GM12891 (cell line): ENCODE results near the gene CNTD1. TPM values are rescaled to one million over a fixed set of nuclear protein-coding genes. Genes with fewer than 3 reads are reported as not detected.
A peak's percentile ranks its signal among the peaks of the same experiment; 100 is the strongest.

Experiments used
- DNase-seq: peaks from one replicate; pipeline ENCODE4 v3.0.0; 2011; ENCODE audit warnings: low spot score; ENCODE audit not compliant: insufficient read length
- FAIRE-seq: peaks from 2 replicates; lab custom pipeline; 2011; peaks lifted over from hg19 to GRCh38; lab: Jason Lieb, UNC
- PAX5 ChIP-seq: IDR thresholded peaks from 2 replicates; pipeline ENCODE4 v1.6.1; 2011; ENCODE audit warnings: low read length, moderate library complexity, mild to moderate bottlenecking; ENCODE audit not compliant: insufficient read depth, severe bottlenecking
- POLR2A ChIP-seq: IDR thresholded peaks from 2 replicates; pipeline ENCODE4 v1.6.1; 2011; ENCODE audit warnings: low read depth, low read length, control low read depth
- POLR2AphosphoS5 ChIP-seq: IDR thresholded peaks from 2 replicates; pipeline ENCODE4 v1.6.1; 2011; ENCODE audit warnings: low read depth, low read length, control low read depth
- POU2F2 ChIP-seq: IDR thresholded peaks from 2 replicates; pipeline ENCODE4 v1.6.1; 2011; ENCODE audit warnings: low read depth, mild to moderate bottlenecking, control low read depth, low read length, moderate library complexity
- SPI1 ChIP-seq: IDR thresholded peaks from 2 replicates; pipeline ENCODE4 v1.6.1; 2011; ENCODE audit warnings: low read depth, low read length, control low read depth
- TAF1 ChIP-seq: IDR thresholded peaks from 2 replicates; pipeline ENCODE4 v1.6.1; 2011; ENCODE audit warnings: low read depth, low read length, control low read depth
- polyA plus RNA-seq: library from polyadenylated mRNA; unstranded; fragments of >200 nt; gene quantifications from one replicate; pipeline ENCODE4 v1.2.1, GENCODE V29; 2012; ENCODE audit warnings: low read depth, missing spikeins, inconsistent platforms; ENCODE audit not compliant: missing spikeins

The CNTD1 gene, protein sequence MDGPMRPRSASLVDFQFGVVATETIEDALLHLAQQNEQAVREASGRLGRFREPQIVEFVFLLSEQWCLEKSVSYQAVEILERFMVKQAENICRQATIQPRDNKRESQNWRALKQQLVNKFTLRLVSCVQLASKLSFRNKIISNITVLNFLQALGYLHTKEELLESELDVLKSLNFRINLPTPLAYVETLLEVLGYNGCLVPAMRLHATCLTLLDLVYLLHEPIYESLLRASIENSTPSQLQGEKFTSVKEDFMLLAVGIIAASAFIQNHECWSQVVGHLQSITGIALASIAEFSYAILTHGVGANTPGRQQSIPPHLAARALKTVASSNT
- 0.63 TPM for polyA plus RNA-seq

DNA sequence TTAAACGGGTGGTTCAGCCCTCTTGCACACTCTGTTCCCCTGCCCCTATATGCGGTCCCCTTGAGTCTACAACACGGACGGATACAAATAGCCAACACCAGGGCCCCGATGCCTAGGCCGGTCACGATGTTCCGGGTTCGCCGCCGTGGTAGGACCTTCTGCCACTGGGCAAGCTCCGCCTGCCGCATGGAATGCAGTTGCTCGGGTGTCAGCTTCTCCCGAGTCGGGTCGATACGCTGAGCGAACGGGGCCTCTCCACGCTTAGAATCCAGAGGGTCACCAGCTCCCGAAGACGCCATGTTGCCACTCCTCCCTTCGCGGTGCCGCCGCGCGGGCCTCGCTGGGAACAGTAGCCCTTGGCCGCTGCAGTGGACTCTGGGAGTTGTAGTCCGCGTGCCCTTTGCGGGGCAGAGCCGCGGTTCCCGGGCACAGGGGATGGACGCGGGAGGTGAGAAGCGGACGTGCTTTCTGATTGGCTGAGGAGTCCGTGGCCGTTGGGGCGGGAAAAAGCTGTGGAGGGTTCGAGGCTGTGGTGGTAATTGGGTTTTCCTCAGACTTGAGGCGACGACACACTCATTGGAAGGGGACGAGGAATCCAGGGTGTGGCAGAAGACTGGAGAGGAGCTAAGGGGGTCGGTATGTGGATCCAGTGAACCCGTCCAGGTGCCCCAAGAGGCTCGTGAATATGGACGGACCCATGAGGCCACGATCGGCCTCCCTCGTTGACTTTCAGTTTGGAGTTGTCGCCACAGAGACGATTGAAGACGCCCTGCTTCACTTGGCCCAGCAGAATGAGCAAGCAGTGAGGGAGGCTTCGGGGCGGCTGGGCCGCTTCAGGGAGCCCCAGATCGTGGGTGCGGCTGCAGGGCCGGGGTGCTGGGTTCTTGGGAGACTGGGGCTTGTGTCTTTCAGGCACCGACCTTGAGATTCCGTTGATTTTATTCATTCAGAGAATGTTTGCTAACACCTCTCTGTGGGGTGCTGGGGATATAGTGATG is at the start of gene CNTD1, which contains the start of gene COA3:
CNTD1 (plus strand) TSS at position 479 of the 998 bp plus-strand sequence; CDS start at position 686, 207 bp downstream.
COA3 (minus strand) TSS at position 322 of the 998 bp plus-strand sequence; CDS start at position 299, 23 bp downstream.
- DNase-seq = peak; percentile 96
- peak; percentile 94 for FAIRE-seq
- TF ChIP-seq SPI1 (no peak), POU2F2 (0 out of 2 replicates have a peak, but pooled peaks have one; percentile 8), POLR2A (peak; percentile 55), PAX5 (no peak), POLR2AphosphoS5 (peak; percentile 80), TAF1 (peak; percentile 69)

DNA sequence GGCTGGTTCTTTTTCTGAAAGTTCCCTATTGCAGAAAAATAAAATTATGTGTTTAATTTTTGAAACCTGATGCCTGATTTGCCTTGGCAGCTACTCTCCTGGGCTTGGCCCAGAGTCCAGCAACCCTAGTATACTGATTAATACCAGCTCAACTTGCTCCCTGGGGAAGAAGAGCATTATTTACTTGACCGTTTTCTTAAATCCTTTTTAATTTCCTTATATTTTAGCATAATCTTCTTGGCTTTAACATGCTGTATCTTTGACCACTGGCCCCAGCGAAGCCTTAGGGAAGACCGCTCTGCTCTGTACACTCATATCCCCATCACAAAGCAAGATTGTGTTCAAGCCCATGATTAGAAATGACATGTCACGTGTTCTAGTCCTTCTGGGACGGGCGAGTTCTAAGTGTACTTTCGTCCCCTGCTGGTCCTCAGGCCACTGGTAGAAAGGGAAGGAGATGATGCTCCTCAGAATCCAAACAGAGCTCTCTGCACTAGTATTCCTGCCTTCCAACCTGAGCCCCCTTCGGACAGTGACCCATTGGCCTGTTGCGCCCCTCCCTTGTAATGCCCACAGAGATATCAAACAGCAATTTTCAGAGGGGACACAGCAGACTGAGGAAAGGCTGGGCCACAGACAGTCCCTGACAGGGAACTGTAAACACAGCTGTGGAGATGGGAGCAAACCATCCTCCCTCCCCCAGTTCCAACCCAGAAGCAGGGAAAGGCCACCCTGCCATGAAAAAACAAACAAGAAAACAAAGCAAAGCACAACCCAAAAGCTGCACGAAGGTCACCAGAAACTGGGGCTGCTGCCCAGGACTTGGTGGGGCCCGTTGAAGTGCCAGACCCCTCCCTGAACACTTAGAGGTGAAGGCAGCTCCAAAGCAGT is 49.5 kb upstream of the CNTD1 start:
- DNase-seq (no peak), FAIRE-seq (no peak)
- TF ChIP-seq POLR2A = no peak
- TF ChIP-seq SPI1 = no peak
- no peak for TF ChIP-seq POLR2AphosphoS5
- no peak for TF ChIP-seq PAX5
- TF ChIP-seq TAF1 = no peak
- no peak for TF ChIP-seq POU2F2

DNA sequence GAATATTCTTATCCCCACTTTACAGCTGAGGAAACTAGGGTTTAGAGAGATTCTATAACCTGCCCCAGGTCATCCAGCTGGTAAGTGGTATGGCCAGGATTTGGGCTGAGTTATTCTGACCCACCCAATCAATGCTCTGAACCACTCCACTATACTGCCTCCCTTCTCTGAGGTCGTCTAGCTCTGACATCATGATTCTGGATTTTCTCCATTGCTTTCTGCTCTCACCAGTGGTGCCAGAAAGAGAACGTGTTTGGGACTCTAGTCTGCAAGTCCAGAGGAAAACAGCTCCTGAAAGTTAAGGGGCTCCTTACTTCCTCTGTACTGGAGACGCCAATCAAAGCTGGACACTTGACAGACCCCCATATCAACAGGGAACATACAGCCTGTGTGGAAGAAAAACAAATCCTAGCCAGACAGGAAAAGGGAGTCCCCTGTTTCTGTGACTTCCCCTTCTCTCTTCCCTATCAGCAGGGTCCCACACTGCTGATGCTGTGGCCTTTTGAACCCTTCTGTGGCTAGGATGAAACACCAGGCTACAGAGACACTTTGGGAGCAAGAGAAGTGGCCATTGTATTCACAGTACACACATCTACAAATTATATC is 47.8 kb upstream of the CNTD1 start:
- DNase-seq (no peak), FAIRE-seq (no peak)
- TF ChIP-seq POLR2AphosphoS5 (no peak), TAF1 (no peak), POU2F2 (no peak), SPI1 (no peak), PAX5 (no peak), POLR2A (no peak)

DNA sequence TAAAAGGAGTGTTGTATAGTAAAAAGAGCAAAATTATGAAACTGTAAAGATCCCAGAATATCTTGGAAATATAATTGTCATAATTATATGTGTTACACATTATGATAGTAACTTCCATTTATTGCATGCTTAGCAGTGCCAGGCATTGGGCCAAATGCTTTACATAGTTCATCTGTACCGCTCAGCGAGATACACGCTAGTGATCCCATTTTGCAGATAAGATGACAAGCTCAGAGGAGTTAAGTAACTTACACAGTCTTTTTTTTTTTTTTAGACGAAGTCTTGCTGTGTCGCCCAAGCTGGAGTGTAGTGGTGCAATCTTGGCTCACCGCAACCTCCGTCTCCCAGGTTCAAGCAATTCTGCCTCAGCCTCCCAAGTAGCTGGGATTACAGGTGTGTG is 47.0 kb upstream of the CNTD1 start:
- FAIRE-seq (no peak), DNase-seq (no peak)
- TF ChIP-seq POU2F2 = no peak
- TF ChIP-seq SPI1 = no peak
- no peak for TF ChIP-seq TAF1
- no peak for TF ChIP-seq POLR2A
- TF ChIP-seq PAX5 = no peak
- no peak for TF ChIP-seq POLR2AphosphoS5

DNA sequence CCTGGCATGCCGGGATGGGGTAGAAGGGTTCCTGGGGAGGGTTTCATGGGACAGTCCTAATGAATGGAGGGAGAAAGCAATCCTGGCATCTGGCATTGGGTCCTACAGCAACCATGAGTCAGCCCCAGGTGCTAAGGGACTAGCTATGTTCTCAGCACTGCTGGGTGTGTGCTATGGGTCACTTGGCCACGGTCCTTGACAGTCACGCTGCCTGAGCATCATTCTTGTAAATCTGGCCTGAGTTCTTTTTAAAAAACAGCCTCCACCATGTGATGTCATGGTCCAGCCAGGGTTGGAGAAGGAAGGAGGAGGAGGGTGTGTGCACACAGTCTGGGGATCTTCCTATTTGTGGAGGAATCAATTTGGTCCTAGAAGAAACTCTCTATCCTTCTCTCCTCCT is 43.9 kb upstream of the CNTD1 start:
- TF ChIP-seq SPI1 = no peak
- no peak for TF ChIP-seq TAF1
- no peak for TF ChIP-seq POLR2AphosphoS5
- no peak for TF ChIP-seq POU2F2
- no peak for TF ChIP-seq PAX5
- no peak for TF ChIP-seq POLR2A
- no peak for DNase-seq
- FAIRE-seq = no peak

DNA sequence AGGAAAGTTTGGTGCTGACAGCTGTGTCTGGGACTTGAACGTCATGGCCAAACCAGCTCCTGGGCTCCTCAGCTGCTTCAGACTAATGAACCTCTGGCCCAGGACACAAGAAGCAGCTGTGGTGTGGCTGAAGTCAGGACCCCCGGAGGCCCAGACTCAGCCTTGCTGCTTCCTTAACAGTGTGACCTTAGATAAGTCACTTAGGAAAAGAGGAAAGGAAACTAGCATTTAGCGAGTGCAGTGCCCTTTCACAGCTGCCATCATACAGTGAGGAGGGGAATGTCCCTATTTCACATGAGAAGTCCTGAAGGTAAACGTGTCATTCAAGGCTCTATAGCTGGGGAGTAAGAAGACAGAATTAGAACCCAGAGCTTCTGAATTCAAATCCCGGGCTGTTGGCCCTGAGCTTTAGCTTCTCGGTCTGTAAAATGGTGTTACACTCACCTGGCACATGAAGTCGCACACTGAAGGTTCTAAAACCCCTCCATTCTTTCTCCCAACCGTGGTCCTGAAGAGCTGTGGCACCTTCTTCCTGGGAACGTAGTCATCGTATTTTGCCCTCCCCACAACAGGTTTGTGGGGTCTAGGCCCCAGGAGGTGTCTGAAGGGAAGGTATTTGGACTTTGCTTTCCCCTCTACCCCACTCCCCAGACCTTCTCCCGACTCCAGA is 38.5 kb upstream of the CNTD1 start:
- no peak for DNase-seq
- peak; percentile 80 for FAIRE-seq
- TF ChIP-seq SPI1 (peak; percentile 81), POLR2A (no peak), PAX5 (no peak), POU2F2 (no peak), POLR2AphosphoS5 (no peak)

DNA sequence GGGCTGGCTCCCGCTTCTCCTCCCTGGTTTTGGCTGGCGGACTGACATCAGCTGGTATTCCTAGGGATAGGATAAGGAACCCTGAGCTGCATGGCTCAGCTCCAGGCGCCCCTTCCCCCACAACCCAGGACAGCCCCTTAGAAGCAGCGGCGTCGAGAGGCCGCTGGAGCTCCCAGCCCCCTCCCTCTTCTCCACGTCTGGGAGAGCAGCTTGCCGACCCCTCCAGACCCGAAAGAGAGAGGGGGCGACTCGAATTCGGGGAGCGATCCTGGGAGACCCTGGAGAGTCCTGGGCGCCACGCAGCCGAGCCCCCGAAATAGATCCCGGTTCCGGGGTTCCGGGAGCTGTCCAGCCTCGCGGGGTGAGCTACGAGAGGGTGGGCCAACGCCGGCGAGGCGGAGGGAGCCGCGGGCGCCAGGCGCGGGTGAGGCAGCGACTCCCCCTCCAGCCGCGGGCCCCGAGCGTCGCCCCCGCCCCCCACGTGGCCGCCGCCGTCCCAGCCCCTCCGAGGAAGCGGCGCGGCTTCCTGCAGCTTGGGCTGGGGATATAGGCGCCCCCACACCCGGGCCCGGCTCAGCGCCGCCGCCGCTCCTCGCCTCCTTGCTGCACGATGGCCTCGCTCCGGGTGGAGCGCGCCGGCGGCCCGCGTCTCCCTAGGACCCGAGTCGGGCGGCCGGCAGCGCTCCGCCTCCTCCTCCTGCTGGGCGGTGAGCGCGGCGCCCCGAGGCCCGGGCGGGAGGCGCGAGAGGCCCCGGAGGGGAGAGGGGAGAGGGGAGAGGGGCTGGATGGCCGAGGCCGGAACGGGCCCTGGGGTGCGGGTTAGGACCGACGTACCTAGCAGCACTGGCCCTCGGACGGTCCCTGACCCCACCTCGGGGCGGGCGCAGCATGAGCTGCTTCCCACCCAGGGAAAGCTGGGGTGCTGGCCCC is 37.7 kb upstream of the CNTD1 start, which contains the start of gene RAMP2:
RAMP2 (plus strand) TSS at position 576 of the 930 bp plus-strand sequence; CDS start at position 611, 35 bp downstream.
- DNase-seq (no peak), FAIRE-seq (peak; percentile 20)
- no peak for TF ChIP-seq PAX5
- no peak for TF ChIP-seq SPI1
- TF ChIP-seq POLR2A = no peak
- TF ChIP-seq POU2F2 = no peak
- TF ChIP-seq TAF1 = no peak
- TF ChIP-seq POLR2AphosphoS5 = no peak
